ENCODE measurements around the gene DHCR7. TPM values are rescaled to one million over a fixed set of nuclear protein-coding genes. Genes with fewer than 3 reads are reported as not detected.

The DHCR7 gene
- total and polyA plus RNA-seq, 9 donors: 25.3 to 264 (median 51.1) TPM

GRCh38 chr11:71482216-71482615 lies 34.0 kb upstream of the DHCR7 start:
- intact Hi-C loops (cut with DNase I): no loop called here
- Histone ChIP-seq H3K27ac (no peak overlapping the region), H3K9me3 (no peaks in the 10 kb centered on the region), H3K36me3 (no peaks in the 10 kb centered on the region), H3K4me1 (ENCODE audit: insufficient read depth) (no peaks in the 10 kb centered on the region), H3K27me3 (no peaks in the 10 kb centered on the region), H3K4me3 (no peak overlapping the region)
- DNase-seq: no peak
- WGBS, 3 donors: 91 to 96% (median 93%) methylated on average over 15 to 18 of the region's 18 CpGs
- no peak for TF ChIP-seq EP300 (IDR thresholded peaks at IDR 0.05)
- no peak for TF ChIP-seq CTCF (IDR thresholded peaks at IDR 0.05)
- TF ChIP-seq POLR2A (IDR thresholded peaks at IDR 0.05): no peak

GRCh38 chr11:71481101-71481960 lies 33.1 kb upstream of the DHCR7 start:
- Histone ChIP-seq H3K36me3 (no peaks in the 10 kb centered on the region), H3K4me3 (no peak overlapping the region), H3K27me3 (no peaks in the 10 kb centered on the region), H3K4me1 (ENCODE audit: insufficient read depth) (no peaks in the 10 kb centered on the region), H3K9me3 (no peaks in the 10 kb centered on the region), H3K27ac (no peak overlapping the region)
- WGBS, 3 donors: 86 to 89% (median 87%) methylated on average over 24 of the region's 24 CpGs
- intact Hi-C loops (cut with DNase I): no loop called here
- DNase-seq: no peak
- TF ChIP-seq POLR2A (IDR thresholded peaks at IDR 0.05) (no peak), EP300 (IDR thresholded peaks at IDR 0.05) (no peak), CTCF (IDR thresholded peaks at IDR 0.05) (no peak)

DNA sequence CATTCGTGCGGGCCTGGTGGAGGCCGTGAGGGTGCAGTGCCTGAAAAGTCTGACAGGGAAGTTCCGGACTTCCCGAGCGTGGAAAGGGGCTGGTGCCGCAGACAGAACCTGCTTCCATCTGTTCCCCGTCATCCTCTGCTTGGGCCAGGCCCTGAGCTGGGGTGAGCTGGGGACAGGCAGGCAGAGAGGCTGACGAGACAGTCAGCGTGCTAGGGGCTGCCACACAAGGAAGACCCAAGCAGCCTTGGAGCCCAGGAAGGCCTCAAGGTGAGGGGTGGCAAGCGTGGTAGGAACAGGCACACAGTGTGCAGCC lies 30.3 kb upstream of the DHCR7 start:
- 91 to 96% (median 92%) methylated on average over 11 of the region's 11 CpGs for WGBS, 3 donors
- intact Hi-C loops (cut with DNase I): no loop called here
- H3K36me3 ChIP-seq: no peaks in the 10 kb centered on the region

More for the DNA sequence above, 30.3 kb upstream of the DHCR7 start:
- TF ChIP-seq EP300 (IDR thresholded peaks at IDR 0.05): no peak
- no peak for TF ChIP-seq CTCF (IDR thresholded peaks at IDR 0.05)
- no peak for TF ChIP-seq POLR2A (IDR thresholded peaks at IDR 0.05)
- DNase-seq: no peak
- Histone ChIP-seq H3K9me3 (no peaks in the 10 kb centered on the region), H3K4me1 (ENCODE audit: insufficient read depth) (no peaks in the 10 kb centered on the region), H3K27me3 (no peaks in the 10 kb centered on the region), H3K4me3 (no peak overlapping the region), H3K27ac (no peak overlapping the region)

Data from ovary (tissue), 9 donors.